Measurements from ENCODE around the gene MIER2.
"Not testable (repeated sequence)": the region's sequence is repeated elsewhere in the genome, so short reads cannot be mapped to it uniquely, and the experiment has no call there.

MIER2 gene

DNA sequence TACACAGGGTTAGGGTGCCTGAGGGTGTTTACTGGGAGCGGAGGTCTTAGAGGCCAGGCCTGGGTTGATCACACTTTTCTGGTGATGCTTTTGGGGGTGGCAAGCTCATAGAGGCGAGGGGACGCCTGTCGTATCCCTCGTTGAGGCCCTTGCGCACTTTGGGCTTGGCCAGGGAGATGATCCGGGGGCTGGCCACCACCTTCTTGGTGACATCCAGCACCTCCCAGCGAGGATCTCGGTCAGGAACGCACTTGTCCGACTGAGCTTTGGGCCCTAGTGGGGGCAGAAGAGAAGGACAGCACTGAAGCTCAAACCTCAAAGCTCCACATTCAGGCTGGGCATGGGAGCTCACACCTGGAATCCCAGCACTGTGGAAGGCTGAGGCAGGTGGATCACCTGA lies 17.6 kb upstream of the MIER2 start:
- DNase-seq (ENCODE audit: low read depth): no peak

DNA sequence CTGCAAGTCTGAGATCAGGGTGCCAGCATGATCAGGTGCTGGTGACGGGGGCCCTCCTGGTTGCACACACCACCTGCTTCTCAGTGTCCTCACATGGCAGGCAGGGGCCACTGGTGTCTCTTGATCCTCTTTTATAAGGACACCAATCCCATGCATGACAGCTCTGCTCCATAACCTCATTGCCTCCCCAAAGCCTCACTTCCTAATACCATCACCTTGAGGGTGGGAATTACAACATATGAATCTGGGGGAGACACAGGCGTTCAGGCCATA lies 15.0 kb upstream of the MIER2 start:
- DNase-seq (ENCODE audit: low read depth): no peak

GRCh38 chr19:355536-355935 lies 10.9 kb upstream of the MIER2 start:
- not testable (repeated sequence) for DNase-seq (ENCODE audit: low read depth)

DNA sequence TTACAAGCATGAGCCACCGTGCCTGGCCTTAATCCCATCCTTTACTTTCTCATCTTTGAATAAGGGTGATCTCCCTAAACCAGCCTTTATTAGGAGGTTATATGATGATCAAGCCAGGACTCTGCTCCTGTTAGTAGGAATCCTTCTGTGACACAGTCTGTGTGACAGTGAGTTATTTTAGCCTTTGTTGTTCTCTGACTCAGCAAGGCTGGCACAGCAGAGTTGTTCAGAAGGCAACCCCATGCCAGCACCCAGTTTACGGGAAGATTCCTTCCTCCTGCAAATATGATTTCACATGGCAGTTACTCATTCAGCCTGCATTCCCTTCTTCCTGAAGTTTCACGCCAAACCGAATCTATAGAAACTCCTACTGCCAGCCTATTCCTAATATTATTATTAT lies 10.5 kb upstream of the MIER2 start:
- DNase-seq (ENCODE audit: low read depth): no peak

DNA sequence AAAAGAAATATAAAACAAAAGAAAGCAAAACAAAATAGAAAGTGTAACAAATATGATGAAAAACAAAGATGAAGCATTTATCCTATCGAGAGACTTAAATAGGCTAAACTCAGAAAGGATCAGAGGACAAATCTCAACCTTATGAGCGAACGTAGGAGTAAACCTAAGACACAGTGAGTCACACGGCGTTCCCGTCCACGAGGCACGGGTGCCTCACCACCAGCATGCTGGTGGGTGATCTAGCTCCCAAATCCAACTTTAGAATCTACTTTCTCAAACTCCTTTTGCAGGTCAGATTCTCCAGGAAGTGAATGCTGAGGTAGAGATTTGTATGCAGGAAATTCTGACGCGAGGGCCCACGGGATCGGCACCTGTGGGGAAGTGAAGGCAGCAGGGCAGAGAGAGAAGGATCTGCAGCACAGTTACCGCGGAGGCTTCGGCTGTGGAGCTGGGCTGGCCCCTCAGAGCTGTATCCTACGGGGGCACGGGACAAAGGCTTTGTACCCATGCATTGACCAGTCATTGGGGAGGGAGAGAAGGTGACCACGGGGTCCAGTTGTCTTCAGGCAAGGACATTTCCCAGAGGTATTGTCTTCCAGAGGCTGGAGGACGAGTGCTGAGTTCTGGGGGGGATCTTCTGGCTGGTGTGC lies 7.5 kb upstream of the MIER2 start:
- no peak for DNase-seq (ENCODE audit: low read depth)

DNA sequence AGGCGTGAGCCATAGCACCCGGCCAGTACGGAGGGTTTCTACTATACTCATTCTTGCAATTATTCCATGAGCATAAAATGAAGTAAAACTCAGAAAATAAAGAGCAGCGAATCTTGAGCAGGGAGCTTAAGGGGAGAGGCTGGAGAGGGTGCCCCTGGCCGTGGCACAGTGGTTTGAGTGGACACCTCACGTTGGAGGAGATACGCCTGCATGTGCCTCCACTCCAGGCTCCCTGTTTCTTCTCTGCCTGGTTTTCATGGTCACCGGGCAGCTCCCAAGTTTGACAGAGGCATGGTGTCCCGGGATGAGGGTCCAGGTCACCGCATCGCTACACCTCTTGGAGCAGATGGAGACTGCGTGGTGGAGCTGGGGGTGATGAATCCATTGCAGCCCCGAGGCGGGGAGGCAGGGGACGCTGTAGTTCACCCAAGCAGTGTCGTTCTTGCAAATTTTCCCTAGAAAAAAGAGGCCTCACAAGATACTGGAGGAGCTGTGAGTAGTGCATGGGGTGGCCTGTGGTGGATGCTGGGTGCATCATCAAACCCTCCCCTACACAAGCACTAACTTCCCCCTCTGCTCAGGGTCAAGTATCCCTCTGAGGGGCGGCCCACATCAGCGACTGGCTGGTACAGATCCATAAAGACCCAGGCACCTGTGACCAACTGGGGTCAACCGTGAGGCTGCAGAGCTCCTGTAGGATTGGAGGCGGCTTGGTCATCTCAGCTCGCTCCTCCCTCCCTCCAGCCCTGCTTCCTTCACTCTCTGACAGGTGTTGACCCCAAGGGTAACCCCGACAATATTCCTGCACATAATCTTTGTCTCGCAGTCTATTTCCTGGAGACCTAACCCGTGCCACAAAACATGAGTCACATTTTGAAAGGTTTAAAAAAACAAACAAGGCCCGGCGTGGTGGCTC lies 3.6 kb upstream of the MIER2 start:
- DNase-seq (ENCODE audit: low read depth): no peak

GRCh38 chr19:345320-345879 lies 804 bp upstream of the MIER2 start:
- no peak for DNase-seq (ENCODE audit: low read depth)

DNA sequence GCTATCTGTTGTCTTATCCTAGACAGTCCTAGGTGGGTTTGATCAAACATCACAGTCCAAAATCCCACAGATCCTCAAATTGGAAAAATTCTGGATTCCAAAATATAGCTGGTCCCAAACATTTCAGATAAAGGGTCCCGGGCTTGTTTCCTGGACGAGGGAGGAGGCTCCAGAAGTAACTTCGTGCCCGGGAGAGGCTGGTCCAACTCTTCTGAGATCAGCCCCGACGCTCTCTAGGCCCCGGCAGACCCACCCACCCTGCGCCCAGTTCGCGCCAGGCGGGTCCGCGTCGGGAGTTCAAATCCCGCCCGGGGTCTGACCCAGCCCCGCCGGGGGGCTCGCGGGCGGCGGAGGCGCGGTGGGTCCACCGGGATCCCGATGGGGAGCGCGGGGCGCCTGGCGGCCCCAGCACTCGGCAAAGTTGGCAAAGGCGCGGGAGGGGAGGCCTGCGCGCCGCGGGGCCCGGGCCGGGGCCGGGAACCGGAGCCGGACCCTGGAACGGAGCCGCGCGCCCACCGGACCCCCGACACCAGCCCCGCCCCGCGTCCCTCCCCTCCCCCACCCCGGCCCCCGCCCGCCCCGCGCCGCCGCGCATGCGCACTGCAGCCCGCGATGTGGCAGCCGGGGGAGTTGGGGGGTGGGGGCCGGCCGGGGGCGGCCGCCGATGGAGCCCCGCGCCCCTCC lies 513 bp downstream of the MIER2 start:
- no peak for DNase-seq (ENCODE audit: low read depth)

- no peak for DNase-seq (ENCODE audit: low read depth)
Measured at GRCh38 chr19:343451-343931, 1.1 kb downstream of the MIER2 start.

DNA sequence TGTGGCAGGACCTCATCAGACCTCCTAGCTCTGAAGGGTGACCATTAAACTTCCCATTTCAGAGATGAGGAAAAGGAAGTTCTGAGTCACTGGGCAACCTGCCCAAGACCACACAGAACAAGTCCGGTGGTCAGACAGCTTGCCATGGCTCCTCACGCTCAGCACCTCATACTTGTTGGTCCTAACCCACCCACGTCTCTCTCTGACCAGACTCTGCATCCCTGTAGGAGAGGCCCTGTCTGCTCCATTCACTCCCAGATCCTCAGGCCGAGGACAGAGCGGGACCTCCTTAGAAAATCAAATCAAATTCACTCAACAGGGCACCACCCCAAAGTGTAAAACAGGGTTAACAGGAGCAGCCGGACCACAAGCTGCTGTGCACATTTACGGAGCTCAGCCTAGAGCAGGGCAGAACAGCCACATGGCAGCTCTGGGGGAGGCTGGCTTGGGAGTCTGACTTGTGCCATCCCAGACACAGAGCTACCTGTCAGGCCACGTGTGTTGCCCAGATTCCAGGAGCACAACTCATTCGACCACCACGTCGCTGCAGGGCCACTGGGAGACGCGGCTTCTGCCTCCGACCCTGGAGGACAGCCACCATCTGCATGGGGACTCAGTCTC lies 1.7 kb downstream of the MIER2 start:
- DNase-seq (ENCODE audit: low read depth): peak; percentile 88

GRCh38 chr19:342128-342455 lies 2.5 kb downstream of the MIER2 start:
- DNase-seq (ENCODE audit: low read depth): no peak

DNA sequence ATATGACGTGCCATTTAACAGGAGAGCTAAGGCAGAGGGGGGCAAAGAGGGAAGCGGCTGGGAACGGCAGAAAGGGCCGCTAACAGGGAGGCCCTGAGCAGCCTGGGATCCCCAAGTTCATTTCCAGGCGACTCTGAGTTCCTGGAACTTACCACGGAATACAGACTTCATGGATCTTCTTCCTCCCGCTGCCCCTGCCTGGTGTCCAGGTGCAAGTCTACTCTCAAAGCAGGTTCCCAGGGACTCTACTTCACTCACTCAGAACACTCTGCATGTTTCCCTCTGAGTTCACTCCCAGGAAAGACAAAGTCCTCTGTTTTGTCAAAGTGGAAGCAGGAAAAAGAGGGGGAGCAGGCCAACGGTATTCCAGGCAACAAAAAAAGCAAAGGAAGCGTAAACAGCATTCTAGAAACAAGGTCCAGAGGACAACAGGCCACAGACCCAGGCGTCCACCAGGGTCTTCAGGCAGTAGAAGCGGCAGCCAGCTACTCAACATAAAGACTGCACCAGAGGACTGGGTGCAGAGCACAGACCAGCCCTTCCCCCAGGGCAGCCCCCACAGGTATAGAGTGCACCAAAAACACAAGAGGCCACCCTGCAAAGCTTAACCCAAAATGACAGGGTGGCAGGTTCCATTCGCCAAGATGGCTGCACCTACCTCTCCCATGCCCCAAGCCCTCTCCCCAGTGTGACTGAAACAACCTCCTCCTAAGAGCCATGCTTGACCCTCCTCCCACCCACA lies 3.0 kb downstream of the MIER2 start:
- no peak for DNase-seq (ENCODE audit: low read depth)

GRCh38 chr19:340620-341385 lies 3.8 kb downstream of the MIER2 start:
- no peak for DNase-seq (ENCODE audit: low read depth)

GRCh38 chr19:339262-339887 lies 5.2 kb downstream of the MIER2 start:
- no peak for DNase-seq (ENCODE audit: low read depth)

DNA sequence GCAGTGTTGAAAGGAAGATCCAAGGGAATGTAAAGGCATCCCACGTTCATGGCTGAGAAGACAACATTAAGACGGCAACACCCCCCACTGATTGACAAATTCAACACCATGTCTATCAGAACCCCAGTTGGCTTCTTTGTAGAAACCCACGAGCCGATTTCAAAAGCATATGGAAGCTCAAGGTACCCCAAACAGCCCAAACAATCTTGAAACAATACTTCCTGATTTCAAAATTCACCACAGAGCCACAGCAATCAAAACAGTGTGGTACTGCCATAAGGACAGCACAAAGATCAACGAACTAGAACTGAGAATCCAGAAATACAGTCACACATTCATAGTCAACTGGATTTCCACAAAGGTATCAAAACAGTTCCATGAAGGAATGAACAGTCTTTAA lies 6.2 kb downstream of the MIER2 start:
- no peak for DNase-seq (ENCODE audit: low read depth)

DNA sequence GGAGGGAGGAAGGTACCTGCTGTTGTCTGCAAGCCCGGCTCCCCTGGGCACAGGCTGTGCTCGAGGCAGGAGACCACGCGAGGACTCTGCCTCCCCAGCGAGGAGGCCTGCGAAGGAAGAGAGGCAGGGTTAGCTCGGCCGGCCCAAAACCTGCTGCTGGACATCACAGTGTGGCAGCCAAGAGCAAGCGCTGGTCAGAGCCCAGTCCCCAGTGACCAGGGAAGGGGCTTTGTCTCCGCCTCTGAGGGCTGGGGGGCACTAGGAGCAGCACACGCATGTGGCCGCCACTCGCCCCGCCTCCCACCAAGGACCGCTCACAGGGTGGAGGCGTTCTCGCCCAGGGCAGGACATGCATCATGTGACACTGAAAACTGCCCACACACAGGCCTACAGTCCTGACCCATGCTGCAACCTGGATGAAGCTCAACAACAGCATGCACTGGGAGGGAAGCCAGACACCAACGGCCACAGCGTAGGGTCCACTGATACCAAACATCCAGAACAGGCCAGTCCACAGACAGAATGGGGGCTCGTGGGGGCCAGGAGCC lies 8.5 kb downstream of the MIER2 start:
- no peak for DNase-seq (ENCODE audit: low read depth)

DNA sequence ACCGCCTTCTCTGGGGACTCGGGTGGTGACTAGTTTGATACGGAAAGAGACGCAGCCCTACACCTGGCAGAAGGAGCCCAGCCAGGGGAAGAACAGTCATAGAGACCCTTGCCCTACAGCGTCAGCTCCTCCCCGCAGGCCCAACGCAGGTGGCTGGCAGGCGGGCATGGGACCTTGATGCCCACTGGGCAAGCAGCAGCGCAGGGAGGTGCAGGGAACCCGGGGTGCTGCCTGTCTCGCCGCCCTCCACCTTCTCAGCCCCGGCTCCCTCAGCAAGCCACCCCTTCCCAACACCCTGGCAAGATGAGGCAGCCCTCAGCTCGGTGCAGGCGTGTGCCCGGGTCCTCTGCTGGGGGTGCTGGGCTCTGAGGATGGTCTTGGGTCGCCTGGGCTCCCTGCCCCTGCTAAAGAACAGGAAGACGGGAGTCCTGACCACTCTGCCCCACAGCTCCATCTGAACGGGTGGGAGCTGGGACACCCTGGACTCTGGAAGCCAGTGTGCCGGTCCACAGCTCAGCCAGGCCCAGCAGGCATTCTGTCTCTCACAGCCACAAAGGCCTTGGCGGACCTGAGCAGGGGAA lies 9.0 kb downstream of the MIER2 start:
- no peak for DNase-seq (ENCODE audit: low read depth)

GRCh38 chr19:335072-335471 lies 9.5 kb downstream of the MIER2 start:
- no peak for DNase-seq (ENCODE audit: low read depth)

DNA sequence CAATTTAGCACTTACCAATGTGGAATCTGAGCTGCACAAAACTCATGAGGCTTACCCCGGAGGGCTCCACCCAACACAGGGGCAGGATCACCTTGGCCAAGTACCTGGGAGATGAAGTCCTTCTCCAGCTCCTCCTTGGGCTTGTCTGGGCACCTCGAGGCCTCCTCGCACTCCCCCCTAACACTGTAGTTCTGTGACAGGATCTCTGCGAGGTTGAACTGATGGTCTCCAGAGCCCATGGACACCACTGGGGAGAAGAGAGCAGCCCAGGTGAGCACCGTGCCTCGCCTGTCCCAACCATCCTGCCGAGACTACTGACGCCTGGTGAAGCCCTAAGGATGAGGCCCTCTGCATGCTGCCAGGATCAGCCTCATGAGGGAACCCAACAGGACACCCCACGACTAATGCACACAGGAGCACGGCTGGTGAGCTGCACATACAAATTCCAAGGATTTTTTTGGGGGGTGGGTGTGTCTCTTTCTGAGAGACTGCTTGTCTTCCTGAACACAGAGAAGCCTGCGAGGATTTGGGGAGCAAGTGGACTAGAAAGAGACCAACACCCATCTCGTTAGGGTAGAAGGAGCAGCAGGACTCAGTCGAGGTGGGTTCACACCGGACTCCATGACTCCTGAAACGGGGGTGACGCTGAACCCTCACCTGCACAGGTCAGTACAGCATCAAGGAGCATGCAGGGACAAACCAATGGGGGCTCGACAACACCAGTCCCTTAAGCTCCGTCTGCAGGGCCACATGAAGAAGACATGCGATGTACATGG lies 10.1 kb downstream of the MIER2 start:
- no peak for DNase-seq (ENCODE audit: low read depth)
